GM12878 (cell line): ENCODE results near the gene STAT3. TPM values are rescaled to one million over a fixed set of nuclear protein-coding genes. Genes with fewer than 3 reads are reported as not detected.
A peak's percentile ranks its signal among the peaks of the same experiment; 100 is the strongest.

Experiments used
- ATAC-seq: fragments of 200-7000 bp; cut with Tn5 transposase; 3 replicates; pipeline ENCODE4 v1.9.1; 2020; ENCODE audit warnings: mild to moderate bottlenecking, moderate library complexity
- BruUV-seq: library from RNA; stranded (reverse); fragments of 400-500 nt; replicated peaks from 2 replicates; lab custom pipeline; 2021; lab: Mats Ljungman, UMichigan
- CTCF ChIA-PET: fragments of 300-600 bp; sonication (Branson Sonifier 250); formaldehyde crosslinking; extraction: SDS; loops from one replicate; lab custom pipeline; 2021; ENCODE audit warnings: inconsistent platforms; lab: Yijun Ruan, JAX
- POLR2A ChIA-PET: fragments of 350-600 bp; formaldehyde crosslinking; extraction: SDS; loops from one replicate; lab custom pipeline; 2021; ENCODE audit warnings: inconsistent platforms; lab: Charles Lee
- RAD21 ChIA-PET: fragments of 300-600 bp; sonication (Branson Sonifier 250); formaldehyde crosslinking; loops from one replicate; lab custom pipeline; 2023; ENCODE audit warnings: antibody characterized with exemption; ENCODE audit not compliant: unreplicated experiment; lab: Charles Lee
- SMC1A ChIA-PET: fragments of 300-600 bp; sonication (Branson Sonifier 250); formaldehyde crosslinking; loops from one replicate; lab custom pipeline; 2023; ENCODE audit not compliant: unreplicated experiment, uncharacterized antibody; lab: Charles Lee
- DNase-seq: peaks from one replicate; pipeline ENCODE4 v3.0.0-alpha.2; 2011; ENCODE audit warnings: low read depth, low spot score
- FAIRE-seq: peaks from 3 replicates; lab custom pipeline; 2011; peaks lifted over from hg19 to GRCh38; lab: Jason Lieb, UNC
- H2AFZ ChIP-seq: 2 replicates; pipeline ENCODE4 v1.6.0; 2011; ENCODE audit warnings: low read depth, low read length, control low read depth; ENCODE audit not compliant: control insufficient read depth
- H3K27ac ChIP-seq: 2 replicates; pipeline ENCODE4 v1.5.1; 2011; ENCODE audit warnings: control low read depth; ENCODE audit not compliant: control insufficient read depth, insufficient read depth
- H3K27me3 ChIP-seq, 2 experiments: replicated peaks in 1 of 2; 2 replicates each; pipeline versions ENCODE4 v1.6.0 to v1.6.1; 2011; ENCODE audit warnings: low read length in 1 of 2; ENCODE audit not compliant: control insufficient read depth in 2 of 2, insufficient read depth in 2 of 2
- H3K36me3 ChIP-seq, 2 experiments: 2 replicates each; pipeline ENCODE4 v1.5.1; 2011; ENCODE audit warnings: low read length in 1 of 2; ENCODE audit not compliant: control insufficient read depth in 2 of 2, insufficient read depth in 2 of 2
- H3K4me1 ChIP-seq: 2 replicates; pipeline ENCODE4 v1.6.1; 2011; ENCODE audit warnings: mild to moderate bottlenecking, low read length, moderate library complexity, mixed read lengths; ENCODE audit not compliant: control insufficient read depth, insufficient read depth
- H3K4me2 ChIP-seq: 2 replicates; pipeline ENCODE4 v1.6.0; 2011; ENCODE audit warnings: control low read depth; ENCODE audit not compliant: control insufficient read depth, insufficient read depth
- H3K4me3 ChIP-seq: fragments of 200-600 bp; sonication (generic); 2 replicates; pipeline ENCODE4 v1.5.1; 2016
- H3K79me2 ChIP-seq: 2 replicates; pipeline ENCODE4 v1.6.0; 2011; ENCODE audit warnings: low read length; ENCODE audit not compliant: control insufficient read depth, insufficient read depth
- H3K9ac ChIP-seq: 2 replicates; pipeline ENCODE4 v1.8.0; 2011; ENCODE audit warnings: low read length, control low read depth, mixed read lengths; ENCODE audit not compliant: control insufficient read depth, insufficient read depth
- H3K9me3 ChIP-seq: replicated peaks from 3 replicates; pipeline ENCODE4 v1.5.1; 2011; ENCODE audit warnings: mild to moderate bottlenecking, low read length; ENCODE audit not compliant: control insufficient read depth, insufficient read depth
- H4K20me1 ChIP-seq: 2 replicates; pipeline ENCODE4 v1.6.0; 2011; ENCODE audit not compliant: control insufficient read depth, insufficient read depth
- BACH1 ChIP-seq: fragments of 450-650 bp; IDR thresholded peaks from 2 replicates; pipeline ENCODE4 v1.6.1; 2017; ENCODE audit warnings: mild to moderate bottlenecking, borderline replicate concordance
- BHLHE40 ChIP-seq, 2 experiments: fragments of 450-650 bp in 1 of 2; IDR thresholded peaks; 2 replicates each; pipeline ENCODE4 v1.6.1; 2011 to 2017; ENCODE audit warnings: low read depth in 2 of 2, borderline replicate concordance in 1 of 2, improper control_type of control experiment in 1 of 2, low read length in 1 of 2, mild to moderate bottlenecking in 1 of 2
- DPF2 ChIP-seq: fragments of 450-650 bp; IDR thresholded peaks from 2 replicates; pipeline ENCODE4 v1.6.1; 2017; ENCODE audit warnings: mild to moderate bottlenecking
- IKZF1 ChIP-seq: fragments of 450-650 bp; conservative IDR thresholded peaks from 2 replicates; pipeline ENCODE4 v1.6.1; 2017; ENCODE audit warnings: antibody characterized with exemption, mild to moderate bottlenecking
- LARP7 ChIP-seq: fragments of 450-650 bp; IDR thresholded peaks from 2 replicates; pipeline ENCODE4 v1.6.1; 2017; ENCODE audit warnings: mild to moderate bottlenecking
- MAX ChIP-seq: IDR thresholded peaks from 2 replicates; pipeline ENCODE4 v1.6.1; 2012; ENCODE audit warnings: low read depth, low read length, improper control_type of control experiment
- NRF1 ChIP-seq: conservative IDR thresholded peaks from 2 replicates; pipeline ENCODE4 v1.6.1; 2011; ENCODE audit warnings: mild to moderate bottlenecking, low read depth, low read length, improper control_type of control experiment
- PAX5 ChIP-seq: IDR thresholded peaks from 2 replicates; pipeline ENCODE4 v1.6.1; 2011; ENCODE audit warnings: low read depth, low read length, borderline replicate concordance
- POLR2AphosphoS2 ChIP-seq: IDR thresholded peaks from 2 replicates; pipeline ENCODE4 v1.6.1; 2011; ENCODE audit warnings: low read depth, mild to moderate bottlenecking, low read length, improper control_type of control experiment, moderate library complexity
- POLR2AphosphoS5 ChIP-seq: IDR thresholded peaks from 2 replicates; pipeline ENCODE4 v1.6.1; 2011; ENCODE audit warnings: mild to moderate bottlenecking, low read length, inconsistent platforms
- RELA ChIP-seq: fragments of 450-650 bp; IDR thresholded peaks from 2 replicates; pipeline ENCODE4 v1.8.0; 2014; ENCODE audit warnings: borderline replicate concordance; ENCODE audit not compliant: partially characterized antibody
- REST ChIP-seq: IDR thresholded peaks from 2 replicates; pipeline ENCODE4 v1.6.1; 2012; ENCODE audit warnings: mild to moderate bottlenecking, low read depth, low read length
- SMAD1 ChIP-seq: fragments of 450-650 bp; IDR thresholded peaks from 2 replicates; pipeline ENCODE4 v1.6.1; 2018; ENCODE audit warnings: mild to moderate bottlenecking, low read depth; ENCODE audit not compliant: partially characterized antibody
- SMC3 ChIP-seq: IDR thresholded peaks from 2 replicates; pipeline ENCODE4 v1.6.1; 2011; ENCODE audit warnings: low read length, improper control_type of control experiment, borderline replicate concordance
- SP1 ChIP-seq: IDR thresholded peaks from one replicate; pipeline ENCODE4 v1.6.1; 2011; ENCODE audit warnings: low read depth, low read length
- SUPT20H ChIP-seq: IDR thresholded peaks from 2 replicates; pipeline ENCODE4 v1.6.1; 2011; ENCODE audit warnings: low read depth, mild to moderate bottlenecking, low read length, moderate library complexity, borderline replicate concordance; ENCODE audit not compliant: control insufficient read depth
- TCF3 ChIP-seq: IDR thresholded peaks from 2 replicates; pipeline ENCODE4 v1.6.1; 2012; ENCODE audit warnings: low read depth, mild to moderate bottlenecking, low read length, borderline replicate concordance; ENCODE audit not compliant: insufficient read depth
- WGBS: methylation state at CpG from one replicate; pipeline ENCODE4 v1.1.6; 2016; ENCODE audit warnings: low lambda C conversion rate; ENCODE audit not compliant: insufficient replicate concordance, insufficient coverage; ENCODE audit errors: missing lambda C conversion rate; 5-methylcytosine and 5-hydroxymethylcytosine counted together
- in situ Hi-C: fragments of 300-500 bp; cut with MboI; formaldehyde crosslinking; loops from 9 replicates; pipeline ENCODE4 v1.14.3; 2018; ENCODE audit warnings: mixed read lengths
- intact Hi-C: fragments of 100-400 bp; cut with micrococcal nuclease; formaldehyde crosslinking; loops from one replicate; pipeline ENCODE4 v1.14.2; 2022; ENCODE audit not compliant: unreplicated experiment
- polyA plus RNA-seq, 11 experiments: library from polyadenylated mRNA; depleted of rRNA in 4 of 11; unstranded in 6 of 11; stranded (reverse) in 5 of 11; fragments of >200 nt; fragmentation: Nextera tagmentation in 4 of 11; fragmentation: Illumina TruSeq in 1 of 11; extraction: Ambion mirVana in 4 of 11; extraction: Trizol in 1 of 11; gene quantifications; 1 replicate in 1 of 11; 2 replicates in 10 of 11; pipeline versions ENCODE4 v1.2.1 to v1.2.3, GENCODE V29; 2011 to 2016; ENCODE audit warnings: inconsistent platforms in 2 of 11, missing spikeins in 2 of 11, low read depth in 1 of 11
- total RNA-seq, 4 experiments: library from RNA; depleted of rRNA in 3 of 4; stranded (reverse); fragments of >200 nt in 3 of 4; fragmentation: Illumina TruSeq in 1 of 4; extraction: Trizol in 1 of 4; gene quantifications; 2 replicates each; pipeline versions ENCODE4 v1.2.1 to v1.2.3, GENCODE V29; 2013 to 2021

Gene STAT3
- total and polyA plus RNA-seq, 10 of the 15 experiments (the other 5 are each of a cell fraction or from before 2014, with no cell fraction given) = 18.4 to 96.4 (median 60.9) TPM

DNA sequence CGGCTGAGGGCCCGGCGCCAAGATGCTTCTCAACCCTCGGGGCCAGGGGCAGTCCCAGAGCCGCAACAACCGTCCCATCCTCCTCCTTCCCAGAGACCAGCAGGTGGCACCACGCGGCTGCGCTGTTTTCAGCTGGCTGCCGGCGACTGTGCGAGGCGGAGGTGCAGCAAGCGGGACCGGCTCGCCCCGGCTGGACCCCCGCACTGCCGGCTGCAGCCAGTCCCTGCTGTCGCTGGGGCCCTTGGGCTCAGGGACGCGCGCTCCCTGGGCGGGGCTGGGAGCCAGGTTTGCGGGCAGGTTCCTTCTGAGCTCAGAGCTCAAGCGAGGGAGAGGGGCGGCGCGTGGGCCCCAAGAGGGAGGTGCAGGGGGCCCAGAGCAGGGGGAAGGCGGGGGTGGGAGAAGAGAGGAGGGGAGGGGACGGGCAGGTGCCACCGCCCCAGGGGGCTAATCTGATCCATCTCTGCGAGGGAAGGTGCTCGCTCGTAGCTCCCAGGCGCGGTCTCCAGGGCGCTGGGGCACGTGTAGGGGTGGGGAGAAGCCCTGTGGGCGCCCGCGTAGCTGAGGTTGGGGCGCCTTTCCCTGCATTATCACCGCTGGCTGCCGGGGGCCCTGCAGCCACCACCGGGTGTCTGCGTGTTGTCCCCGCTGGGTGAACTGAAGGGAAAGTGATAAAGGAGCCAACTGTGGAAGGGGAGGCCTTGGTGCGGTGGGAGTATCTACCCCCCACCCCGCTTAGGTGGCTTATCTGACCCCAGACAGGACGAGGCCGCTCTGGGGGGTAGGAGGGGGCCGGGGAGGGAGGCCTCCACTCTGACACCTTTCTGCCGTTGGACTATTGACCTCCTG lies 75.7 kb downstream of the STAT3 start:
- ATAC-seq = peak; percentile 91
- no peaks in the 10 kb centered on the region for H3K79me2 ChIP-seq
- in situ Hi-C loops = no loop called here
- no TSS peak for BruUV-seq
- H3K9ac ChIP-seq = no peak overlapping the region
- H3K27me3 ChIP-seq = no peaks in the 10 kb centered on the region
- H3K4me2 ChIP-seq = peak overlapping the region; percentile 54
- ChIA-PET CTCF (interaction anchor here (0.6 to 22.1 kb wide), 18 partner anchors 10 to 215 kb away, joined by 3 to 732 read pairs (median 3); partner anchors contain the start of genes GHDC and STAT3), RAD21 (interaction anchor here (0.7 to 21.1 kb wide), 14 partner anchors 8 to 117 kb away, joined by 3 to 373 read pairs (median 4); partner anchors contain the start of gene STAT3), POLR2A (interaction anchor here (0.5 to 1.6 kb wide), 5 partner anchors 10 to 287 kb away, joined by 3 to 7 read pairs (median 4); partner anchors contain the start of gene STAT3), SMC1A (interaction anchor here (0.6 to 23.8 kb wide), 7 partner anchors 8 to 90 kb away, joined by 3 to 528 read pairs (median 4); partner anchors contain the start of gene STAT3)
- no peaks in the 10 kb centered on the region for H3K9me3 ChIP-seq
- no peak overlapping the region for H2AFZ ChIP-seq
- H3K4me1 ChIP-seq = peaks cover 43% of the 10 kb centered on the region
- no peak for DNase-seq
- H3K27ac ChIP-seq = peak overlapping the region; percentile 53
- H3K4me3 ChIP-seq = no peak overlapping the region
- 37% methylated on average over 35 of the region's 54 CpGs for WGBS
- H4K20me1 ChIP-seq = no peaks in the 10 kb centered on the region
- FAIRE-seq = no peak
- intact Hi-C loops = loop anchor here (2.0 kb wide), 1 partner anchor 94 kb away; no protein-coding TSS in a partner anchor
- H3K36me3 ChIP-seq = peaks cover 14 to 23% of the 10 kb centered on the region in 2 experiments; a peak in 3 of 4 replicates
- TF ChIP-seq SMC3 = peak; percentile 61
- no peak for TF ChIP-seq SP1
- TF ChIP-seq TCF3 = peak; percentile 47; the same call in 1 of the 2 replicates
- TF ChIP-seq BACH1 = peak; percentile 60; the same call in 1 of the 2 replicates
- 0 out of 2 replicates have a peak, but pooled peaks have one; percentile 20 for TF ChIP-seq IKZF1
- peak; percentile 59; the same call in 1 of the 2 replicates for TF ChIP-seq PAX5
- peak; percentile 20; the same call in 1 of the 2 replicates for TF ChIP-seq MAX
- no peak for TF ChIP-seq REST
- 0 out of 2 replicates have a peak, but pooled peaks have one; percentile 24 for TF ChIP-seq DPF2
- TF ChIP-seq RELA = peak; percentile 41
- 0 out of 4 replicates have a peak, but pooled peaks of 1 of the 2 experiments have one; percentile 16 for TF ChIP-seq BHLHE40 (IDR thresholded peaks at IDR 0.05; ENCODE audit: borderline replicate concordance in 1 of 2, low read depth in 2 of 2, low read length in 1 of 2)
- peak; percentile 49; the same call in 1 of the 2 replicates for TF ChIP-seq POLR2AphosphoS5
- no peak for TF ChIP-seq SUPT20H
- TF ChIP-seq NRF1 = no peak
- no peak for TF ChIP-seq LARP7
- no peak for TF ChIP-seq SMAD1
- 0 out of 2 replicates have a peak, but pooled peaks have one; percentile 29 for TF ChIP-seq POLR2AphosphoS2
